Measurements from ENCODE around the gene MRPL14. TPM values are rescaled to one million over a fixed set of nuclear protein-coding genes. Genes with fewer than 3 reads are reported as not detected.

Gene MRPL14
- total and polyA plus RNA-seq, 2 of the 4 experiments (the other 2 are of a cell fraction), result 43.7 to 87.9 TPM

- BruUV-seq (replicated peaks), result no TSS peak
- no peak overlapping the region for H4K8ac ChIP-seq (ENCODE audit: low read depth in 2 of 2, low read length in 2 of 2)
- H3K18ac ChIP-seq (ENCODE audit: low read depth, low read length), result no peak overlapping the region
- no peak overlapping the region for H3K4ac ChIP-seq (ENCODE audit: low read depth, low read length)
- H4K20me1 ChIP-seq (ENCODE audit: insufficient read depth, low read length), result no peaks in the 10 kb centered on the region; the same call in 1 of the 2 replicates
- H3K27ac ChIP-seq (ENCODE audit: insufficient read depth, low read length), result no peak overlapping the region
- 0 out of 2 replicates have a peak, but pooled peaks cover 2% of the 10 kb centered on the region for H3K4me1 ChIP-seq (ENCODE audit: control insufficient read depth, insufficient read depth, low read length)
- H3K36me3 ChIP-seq (ENCODE audit: control insufficient read depth, insufficient read depth, low read length), result no peaks in the 10 kb centered on the region
- H4K91ac ChIP-seq (ENCODE audit: insufficient read depth, low read depth, low read length), result no peak overlapping the region
- POLR2A ChIA-PET (ENCODE audit: unreplicated experiment), result no interaction called here
- peak overlapping the region; percentile 33 for H2AK5ac ChIP-seq (ENCODE audit: low read depth, low read length)
- H3K4me3 ChIP-seq (ENCODE audit: insufficient read depth, low read depth, low read length), result no peak overlapping the region
- no peak overlapping the region for H2BK20ac ChIP-seq (ENCODE audit: low read depth, low read length)
- no peak overlapping the region for H3K23ac ChIP-seq (ENCODE audit: low read depth, low read length)
- peaks cover 9% of the 10 kb centered on the region; the same call in 1 of the 2 replicates for H3K9me1 ChIP-seq (ENCODE audit: insufficient read depth, low read length)
- no peak overlapping the region for H3K56ac ChIP-seq (ENCODE audit: extremely low read depth, insufficient read depth, low read length)
- H3K9me3 ChIP-seq (ENCODE audit: control insufficient read depth, insufficient read depth, low read length), result no peaks in the 10 kb centered on the region
- H4K5ac ChIP-seq (ENCODE audit: low read depth, low read length), result no peak overlapping the region
- no peak overlapping the region for H3K14ac ChIP-seq (replicated peaks; ENCODE audit: low read depth, low read length)
- ATAC-seq (ENCODE audit: low read depth) (no peak), DNase-seq (no peak)
- H2AK9ac ChIP-seq (replicated peaks; ENCODE audit: low read depth, low read length, poor library complexity), result peak overlapping the region; percentile 5
- in situ Hi-C loops (cut with MboI; ENCODE audit: low sequenced_read_pairs) (no loop called here), intact Hi-C loops (cut with micrococcal nuclease) (no loop called here), dilution Hi-C loops (cut with HindIII; ENCODE audit: low sequenced_read_pairs, unreplicated experiment) (no loop called here)
- H3K79me1 ChIP-seq (ENCODE audit: low read depth in 1 of 2, low read length in 2 of 2), result no peaks in the 10 kb centered on the region
- no peak overlapping the region for H2BK120ac ChIP-seq (ENCODE audit: low read depth, low read length)
- no peak overlapping the region for H2AFZ ChIP-seq (replicated peaks; ENCODE audit: low read length, poor library complexity)
- TF ChIP-seq POLR2A (IDR thresholded peaks at IDR 0.05; ENCODE audit: low read depth, low read length) (no peak), SMC3 (IDR thresholded peaks at IDR 0.05; ENCODE audit: low read depth, low read length) (no peak), RFX5 (IDR thresholded peaks at IDR 0.05; ENCODE audit: low read depth, low read length) (no peak), FOS (IDR thresholded peaks at IDR 0.05; ENCODE audit: low read depth, low read length) (no peak), USF2 (IDR thresholded peaks at IDR 0.05; ENCODE audit: low read depth, low read length) (no peak), RAD21 (IDR thresholded peaks at IDR 0.05; ENCODE audit: low read length) (no peak), MXI1 (IDR thresholded peaks at IDR 0.05; ENCODE audit: borderline replicate concordance, low read depth, low read length) (no peak), MAZ (IDR thresholded peaks at IDR 0.05; ENCODE audit: borderline replicate concordance, low read depth, low read length) (no peak), ELK1 (IDR thresholded peaks at IDR 0.05; ENCODE audit: borderline replicate concordance, low read depth, low read length) (no peak), CHD1 (IDR thresholded peaks at IDR 0.05; ENCODE audit: low read depth, low read length) (no peak), NFE2L2 (IDR thresholded peaks at IDR 0.05; ENCODE audit: low read depth, low read length) (no peak)
- H3K9ac ChIP-seq (ENCODE audit: low read depth, low read length), result no peak overlapping the region
- H3K27me3 ChIP-seq (ENCODE audit: control insufficient read depth, insufficient read depth, low read length), result peaks cover 2% of the 10 kb centered on the region; the same call in 1 of the 2 replicates
- H2BK15ac ChIP-seq (ENCODE audit: low read depth, low read length), result no peak overlapping the region
- no CpG with 5 or more reads among the region's 15 CpGs for WGBS, 2 experiments (ENCODE audit: extremely low coverage in 2 of 2, insufficient read length in 1 of 2)
- H3K4me2 ChIP-seq (ENCODE audit: low read depth, low read length), result no peak overlapping the region
- no peak overlapping the region for H2BK5ac ChIP-seq (ENCODE audit: low read depth, low read length, poor library complexity, severe bottlenecking)
- CTCF ChIA-PET, result no interaction called here
Observed at GRCh38 chr6:44176130-44176761, 49.0 kb upstream of the MRPL14 start.

Measured in IMR-90 (cell line).